DND-41 (cell line): Measurements from ENCODE around the gene SPRY2.

Experiments
- ATAC-seq: fragments of 200-7000 bp; cut with Tn5 transposase; 3 replicates; pipeline ENCODE4 v1.9.1; 2021; ENCODE audit warnings: low read depth; ENCODE audit not compliant: insufficient read depth
- DNase-seq: peaks from one replicate; pipeline ENCODE4 v3.0.0-alpha.2; 2020
- H2AFZ ChIP-seq: 2 replicates; pipeline ENCODE4 v1.6.0; 2012; ENCODE audit warnings: low read depth, low read length
- H3K27ac ChIP-seq: 2 replicates; pipeline ENCODE4 v1.5.1; 2012; ENCODE audit warnings: low read length, inconsistent platforms
- H3K27me3 ChIP-seq: fragments of 200-600 bp; sonication (generic); 2 replicates; pipeline ENCODE4 v1.6.0; 2012; ENCODE audit warnings: low read length, mild to moderate bottlenecking, inconsistent platforms; ENCODE audit not compliant: insufficient read depth, poor library complexity
- H3K36me3 ChIP-seq: 2 replicates; pipeline ENCODE4 v1.5.1; 2012; ENCODE audit warnings: low read length, inconsistent platforms; ENCODE audit not compliant: insufficient read depth
- H3K4me1 ChIP-seq: 2 replicates; pipeline ENCODE4 v1.5.1; 2012; ENCODE audit warnings: mild to moderate bottlenecking, low read length; ENCODE audit not compliant: insufficient read depth
- H3K4me2 ChIP-seq: 2 replicates; pipeline ENCODE4 v1.6.0; 2012; ENCODE audit warnings: mild to moderate bottlenecking, moderate library complexity, low read length, inconsistent platforms; ENCODE audit not compliant: insufficient read depth
- H3K4me3 ChIP-seq, 2 experiments: fragments of 200-600 bp in 1 of 2; shearing (Covaris generic) in 1 of 2; 2 replicates each; pipeline ENCODE4 v1.5.1; 2012 to 2016; ENCODE audit warnings: inconsistent platforms in 2 of 2, low read length in 2 of 2, mild to moderate bottlenecking in 2 of 2, low read depth in 1 of 2, moderate library complexity in 1 of 2
- H3K79me2 ChIP-seq: 2 replicates; pipeline ENCODE4 v1.6.0; 2012; ENCODE audit warnings: low read length, inconsistent platforms; ENCODE audit not compliant: insufficient read depth
- H3K9ac ChIP-seq: 2 replicates; pipeline ENCODE4 v1.6.0; 2012; ENCODE audit warnings: low read depth, mild to moderate bottlenecking, inconsistent platforms, low read length, moderate library complexity
- H3K9me3 ChIP-seq: 2 replicates; pipeline ENCODE4 v1.5.1; 2012; ENCODE audit warnings: low read length, moderate library complexity, mild to moderate bottlenecking, inconsistent platforms; ENCODE audit not compliant: insufficient read depth, severe bottlenecking
- H4K20me1 ChIP-seq: 2 replicates; pipeline ENCODE4 v1.6.0; 2012; ENCODE audit warnings: low read length; ENCODE audit not compliant: insufficient read depth
- EZH2 ChIP-seq: IDR thresholded peaks from 3 replicates; pipeline ENCODE4 v1.6.1; 2012; ENCODE audit warnings: borderline replicate concordance, low read depth, mild to moderate bottlenecking, moderate library complexity, low read length, inconsistent platforms; ENCODE audit not compliant: severe bottlenecking
- TF ChIP-seq, protein P1 (sequence below): IDR thresholded peaks from 2 replicates; pipeline ENCODE4 v1.5.1; 2012; ENCODE audit warnings: borderline replicate concordance, low read length, moderate library complexity, mild to moderate bottlenecking; ENCODE audit not compliant: poor library complexity, severe bottlenecking; ENCODE audit errors: extremely low read depth

SPRY2 gene

GRCh38 chr13:80299046-80299445 is 41.9 kb downstream of the SPRY2 start:
- H3K36me3 ChIP-seq, result no peaks in the 10 kb centered on the region
- H2AFZ ChIP-seq, result no peak overlapping the region
- H3K9me3 ChIP-seq, result no peaks in the 10 kb centered on the region
- H3K79me2 ChIP-seq, result no peaks in the 10 kb centered on the region
- H3K9ac ChIP-seq, result no peak overlapping the region
- DNase-seq, result no peak
- no peak for ATAC-seq
- no peak overlapping the region for H3K4me3 ChIP-seq
- no peaks in the 10 kb centered on the region for H3K27me3 ChIP-seq
- no peak overlapping the region for H3K27ac ChIP-seq
- TF ChIP-seq, protein P1, sequence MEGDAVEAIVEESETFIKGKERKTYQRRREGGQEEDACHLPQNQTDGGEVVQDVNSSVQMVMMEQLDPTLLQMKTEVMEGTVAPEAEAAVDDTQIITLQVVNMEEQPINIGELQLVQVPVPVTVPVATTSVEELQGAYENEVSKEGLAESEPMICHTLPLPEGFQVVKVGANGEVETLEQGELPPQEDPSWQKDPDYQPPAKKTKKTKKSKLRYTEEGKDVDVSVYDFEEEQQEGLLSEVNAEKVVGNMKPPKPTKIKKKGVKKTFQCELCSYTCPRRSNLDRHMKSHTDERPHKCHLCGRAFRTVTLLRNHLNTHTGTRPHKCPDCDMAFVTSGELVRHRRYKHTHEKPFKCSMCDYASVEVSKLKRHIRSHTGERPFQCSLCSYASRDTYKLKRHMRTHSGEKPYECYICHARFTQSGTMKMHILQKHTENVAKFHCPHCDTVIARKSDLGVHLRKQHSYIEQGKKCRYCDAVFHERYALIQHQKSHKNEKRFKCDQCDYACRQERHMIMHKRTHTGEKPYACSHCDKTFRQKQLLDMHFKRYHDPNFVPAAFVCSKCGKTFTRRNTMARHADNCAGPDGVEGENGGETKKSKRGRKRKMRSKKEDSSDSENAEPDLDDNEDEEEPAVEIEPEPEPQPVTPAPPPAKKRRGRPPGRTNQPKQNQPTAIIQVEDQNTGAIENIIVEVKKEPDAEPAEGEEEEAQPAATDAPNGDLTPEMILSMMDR, result no peak
- no peak for TF ChIP-seq EZH2
- H3K4me2 ChIP-seq, result no peak overlapping the region
- no peaks in the 10 kb centered on the region for H4K20me1 ChIP-seq
- H3K4me1 ChIP-seq, result no peaks in the 10 kb centered on the region

DNA sequence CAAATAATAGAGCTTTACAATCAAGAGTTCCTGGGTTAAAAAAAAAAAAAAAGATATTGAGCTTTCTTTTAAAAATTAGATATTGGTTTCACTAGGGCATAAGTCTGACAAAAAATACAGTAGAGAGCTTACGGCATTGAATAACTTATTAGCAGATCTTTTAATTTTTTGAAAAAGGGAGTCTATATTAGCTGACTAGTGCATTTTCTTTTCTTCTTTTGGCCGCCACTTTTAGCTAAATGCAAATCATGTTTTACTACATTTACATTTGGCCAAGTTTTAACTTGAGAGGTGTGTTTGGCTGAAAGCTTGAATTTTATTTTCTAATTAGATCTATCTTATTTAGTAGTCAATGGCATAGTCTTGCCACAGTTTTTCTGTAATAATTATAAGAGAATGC is 43.4 kb downstream of the SPRY2 start:
- Histone ChIP-seq H3K4me1 (no peaks in the 10 kb centered on the region), H3K9ac (no peak overlapping the region), H3K27me3 (no peaks in the 10 kb centered on the region), H3K79me2 (no peaks in the 10 kb centered on the region), H2AFZ (no peak overlapping the region), H4K20me1 (no peaks in the 10 kb centered on the region), H3K4me2 (no peak overlapping the region), H3K27ac (no peak overlapping the region), H3K36me3 (no peaks in the 10 kb centered on the region), H3K4me3 (no peak overlapping the region), H3K9me3 (no peaks in the 10 kb centered on the region)
- no peak for ATAC-seq
- TF ChIP-seq EZH2, result no peak
- TF ChIP-seq, protein P1, result no peak
- DNase-seq, result no peak

DNA sequence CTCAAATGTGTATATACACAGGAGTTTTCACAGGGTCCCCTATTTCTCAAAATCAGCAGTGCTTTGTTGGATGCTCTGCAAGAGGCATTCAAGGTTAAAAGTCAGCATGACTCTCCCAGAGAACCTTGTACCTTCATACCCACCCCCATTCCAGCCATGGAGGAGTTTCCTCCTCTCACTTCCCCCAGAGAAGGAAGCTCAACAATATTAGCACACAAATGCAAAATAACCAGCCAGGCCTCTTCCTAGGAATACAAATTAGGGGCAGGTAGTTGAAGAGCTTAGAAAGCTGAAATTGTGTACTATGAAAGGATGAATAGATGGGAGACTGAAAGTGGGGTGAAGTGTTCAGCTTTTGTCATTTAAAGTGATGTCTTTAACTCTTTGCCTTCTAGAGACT is 43.8 kb downstream of the SPRY2 start:
- H3K9ac ChIP-seq, result no peak overlapping the region
- H4K20me1 ChIP-seq, result no peaks in the 10 kb centered on the region
- DNase-seq, result no peak
- no peak overlapping the region for H3K27ac ChIP-seq
- no peaks in the 10 kb centered on the region for H3K27me3 ChIP-seq
- no peaks in the 10 kb centered on the region for H3K36me3 ChIP-seq
- no peak for ATAC-seq
- TF ChIP-seq EZH2, result no peak
- TF ChIP-seq, protein P1, result no peak
- no peaks in the 10 kb centered on the region for H3K4me1 ChIP-seq
- H3K9me3 ChIP-seq, result no peaks in the 10 kb centered on the region
- H2AFZ ChIP-seq, result no peak overlapping the region
- no peak overlapping the region for H3K4me3 ChIP-seq
- H3K4me2 ChIP-seq, result no peak overlapping the region
- H3K79me2 ChIP-seq, result no peaks in the 10 kb centered on the region

GRCh38 chr13:80296638-80297037 is 44.3 kb downstream of the SPRY2 start:
- no peaks in the 10 kb centered on the region for H3K79me2 ChIP-seq
- H3K4me2 ChIP-seq, result no peak overlapping the region
- H4K20me1 ChIP-seq, result no peaks in the 10 kb centered on the region
- ATAC-seq (no peak), DNase-seq (no peak)
- no peaks in the 10 kb centered on the region for H3K27me3 ChIP-seq
- no peak overlapping the region for H3K4me3 ChIP-seq
- no peak overlapping the region for H2AFZ ChIP-seq
- no peaks in the 10 kb centered on the region for H3K9me3 ChIP-seq
- TF ChIP-seq, protein P1, result no peak
- no peak for TF ChIP-seq EZH2
- H3K36me3 ChIP-seq, result no peaks in the 10 kb centered on the region
- no peaks in the 10 kb centered on the region for H3K4me1 ChIP-seq
- no peak overlapping the region for H3K27ac ChIP-seq
- H3K9ac ChIP-seq, result no peak overlapping the region
